HUES64 (cell line): ENCODE results near the gene ABCB10.
"Not testable (repeated sequence)": the region's sequence is repeated elsewhere in the genome, so short reads cannot be mapped to it uniquely, and the experiment has no call there.

Experiments used
- H3K27ac ChIP-seq: 2 replicates; pipeline ENCODE4 v1.7.0; 2013; ENCODE audit warnings: low read depth, low read length, inconsistent platforms
- H3K27me3 ChIP-seq: 2 replicates; pipeline ENCODE4 v1.6.1; 2013; ENCODE audit warnings: mild to moderate bottlenecking, low read length; ENCODE audit not compliant: insufficient read depth
- H3K36me3 ChIP-seq: 2 replicates; pipeline ENCODE4 v1.6.1; 2013; ENCODE audit warnings: mild to moderate bottlenecking, low read length; ENCODE audit not compliant: insufficient read depth
- H3K4me1 ChIP-seq: 2 replicates; pipeline ENCODE4 v1.6.1; 2013; ENCODE audit warnings: mild to moderate bottlenecking, low read length, moderate library complexity; ENCODE audit not compliant: insufficient read depth
- H3K4me3 ChIP-seq: 2 replicates; pipeline ENCODE4 v1.5.1; 2013; ENCODE audit warnings: mild to moderate bottlenecking, low read length, moderate library complexity
- H3K9ac ChIP-seq: 2 replicates; pipeline ENCODE4 v1.6.1; 2013; ENCODE audit warnings: mild to moderate bottlenecking, low read depth, low read length
- H3K9me3 ChIP-seq: 2 replicates; pipeline ENCODE4 v1.6.1; 2013; ENCODE audit warnings: low read depth, low read length; ENCODE audit not compliant: insufficient read depth
- WGBS: fragments of 150-250, 120-280 bp; methylation state at CpG from one replicate; pipeline ENCODE4 v1.1.7; 2013; ENCODE audit warnings: missing lambda C conversion rate; 5-methylcytosine and 5-hydroxymethylcytosine counted together

Gene ABCB10

DNA sequence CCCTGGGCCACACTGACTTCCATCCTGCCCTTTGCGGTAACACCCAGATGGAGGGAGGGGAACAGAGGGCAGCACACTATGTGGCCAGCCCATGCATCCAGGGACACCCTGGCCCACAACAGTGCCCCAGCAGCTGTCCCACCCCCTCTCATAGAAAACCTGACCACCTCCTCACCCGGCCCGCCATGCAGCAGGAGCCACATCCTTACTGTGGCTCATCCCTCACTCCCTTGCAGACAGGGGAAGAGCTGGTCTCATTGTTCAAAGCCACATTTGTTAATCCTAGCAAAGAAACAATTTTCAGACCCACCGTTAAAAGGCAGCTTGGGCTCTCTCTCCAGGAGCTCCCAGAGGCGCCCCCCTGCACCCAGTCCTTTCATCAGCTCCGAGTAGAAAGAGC lies 27.2 kb downstream of the ABCB10 start:
- WGBS = 93% methylated on average over 6 of the region's 6 CpGs
- no peaks in the 10 kb centered on the region for H3K4me1 ChIP-seq
- no peaks in the 10 kb centered on the region for H3K9me3 ChIP-seq
- H3K36me3 ChIP-seq = peaks cover 51% of the 10 kb centered on the region
- H3K4me3 ChIP-seq = no peak overlapping the region
- no peak overlapping the region for H3K9ac ChIP-seq
- H3K27ac ChIP-seq = no peak overlapping the region
- no peaks in the 10 kb centered on the region for H3K27me3 ChIP-seq

GRCh38 chr1:229529639-229530038 lies 28.9 kb downstream of the ABCB10 start:
- WGBS = 98% methylated on average over 7 of the region's 7 CpGs
- no peaks in the 10 kb centered on the region for H3K9me3 ChIP-seq
- no peak overlapping the region for H3K9ac ChIP-seq
- no peak overlapping the region for H3K4me3 ChIP-seq
- no peaks in the 10 kb centered on the region for H3K27me3 ChIP-seq
- H3K36me3 ChIP-seq = peaks cover 59% of the 10 kb centered on the region
- no peak overlapping the region for H3K27ac ChIP-seq
- no peaks in the 10 kb centered on the region for H3K4me1 ChIP-seq

DNA sequence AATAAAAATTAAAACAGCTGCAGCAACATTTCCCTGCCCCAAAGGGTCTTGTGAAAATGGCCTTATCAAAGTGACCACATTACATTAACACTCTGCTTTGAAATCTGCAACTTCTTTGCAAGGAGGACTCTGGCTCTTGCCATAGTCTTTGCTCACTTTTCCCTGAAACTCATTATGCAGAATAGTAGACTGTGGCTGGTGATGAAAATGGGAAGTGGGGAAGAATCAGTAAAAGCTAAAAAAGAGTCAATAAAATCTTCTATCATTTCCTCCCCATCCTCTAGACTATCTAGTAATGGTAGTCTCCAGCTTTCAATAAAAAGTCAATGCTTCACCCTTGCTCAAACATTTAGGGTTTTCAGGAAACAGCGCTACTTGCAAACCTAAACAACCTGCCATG lies 31.8 kb downstream of the ABCB10 start:
- no peaks in the 10 kb centered on the region for H3K9me3 ChIP-seq
- no peaks in the 10 kb centered on the region for H3K27me3 ChIP-seq
- WGBS = 95% methylated on average over 1 of the region's 1 CpG
- peaks cover 51% of the 10 kb centered on the region for H3K36me3 ChIP-seq
- no peaks in the 10 kb centered on the region for H3K4me1 ChIP-seq
- no peak overlapping the region for H3K9ac ChIP-seq
- H3K4me3 ChIP-seq = no peak overlapping the region
- H3K27ac ChIP-seq = no peak overlapping the region

GRCh38 chr1:229523052-229523451 lies 35.5 kb downstream of the ABCB10 start:
- no peak overlapping the region for H3K4me3 ChIP-seq
- 96% methylated on average over 1 of the region's 1 CpG for WGBS
- no peaks in the 10 kb centered on the region for H3K27me3 ChIP-seq
- no peak overlapping the region for H3K9ac ChIP-seq
- H3K4me1 ChIP-seq = no peaks in the 10 kb centered on the region
- peaks cover 41% of the 10 kb centered on the region for H3K36me3 ChIP-seq
- H3K27ac ChIP-seq = no peak overlapping the region
- H3K9me3 ChIP-seq = no peaks in the 10 kb centered on the region

- no peak overlapping the region for H3K27ac ChIP-seq
- H3K27me3 ChIP-seq = no peaks in the 10 kb centered on the region
- H3K36me3 ChIP-seq = peaks cover 12% of the 10 kb centered on the region
- 63% methylated on average over 8 of the region's 8 CpGs for WGBS
- no peaks in the 10 kb centered on the region for H3K4me1 ChIP-seq
- no peak overlapping the region for H3K9ac ChIP-seq
- H3K9me3 ChIP-seq = no peaks in the 10 kb centered on the region
- no peak overlapping the region for H3K4me3 ChIP-seq
These were observed 43.8 kb downstream of the ABCB10 start for GRCh38 chr1:229514578-229515275.

DNA sequence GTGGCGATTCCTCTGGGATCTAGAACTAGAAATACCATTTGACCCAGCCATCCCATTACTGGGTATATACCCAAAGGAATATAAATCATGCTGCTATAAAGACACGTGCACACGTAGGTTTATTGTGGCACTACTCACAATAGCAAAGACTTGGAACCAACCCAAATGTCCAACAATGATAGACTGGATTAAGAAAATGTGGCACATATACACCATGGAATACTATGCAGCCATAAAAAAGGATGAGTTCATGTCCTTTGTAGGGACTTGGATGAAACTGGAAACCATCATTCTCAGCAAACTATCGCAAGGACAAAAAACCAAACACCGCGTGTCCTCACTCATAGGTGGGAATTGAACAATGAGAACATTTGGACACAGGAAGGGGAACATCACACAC lies 46.9 kb downstream of the ABCB10 start:
- WGBS = 97% methylated on average over 3 of the region's 6 CpGs
- not testable (repeated sequence) for H3K27me3 ChIP-seq, H3K4me1 ChIP-seq, H3K9ac ChIP-seq, H3K9me3 ChIP-seq, H3K4me3 ChIP-seq, H3K27ac ChIP-seq, H3K36me3 ChIP-seq

DNA sequence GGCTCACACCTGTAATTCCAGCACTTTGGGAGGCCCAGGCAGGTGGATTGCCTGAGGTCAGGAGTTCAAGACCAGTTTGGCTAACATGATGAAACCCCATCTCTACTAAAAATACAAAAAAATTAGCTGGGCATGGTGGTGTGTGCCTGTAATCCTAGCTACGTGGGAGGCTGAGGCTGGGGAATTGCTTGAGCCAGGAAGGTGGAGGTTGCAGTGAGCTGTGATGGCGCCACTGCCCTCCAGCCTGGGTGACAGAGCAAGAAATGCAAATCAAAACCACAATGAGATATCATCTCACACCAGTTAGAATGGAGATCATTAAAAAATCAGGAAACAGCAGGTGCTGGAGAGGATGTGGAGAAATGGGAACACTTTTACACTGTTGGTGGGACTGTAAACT lies 47.3 kb downstream of the ABCB10 start:
- not testable (repeated sequence) for H3K27me3 ChIP-seq, H3K9me3 ChIP-seq, H3K4me1 ChIP-seq, H3K36me3 ChIP-seq, H3K4me3 ChIP-seq, H3K27ac ChIP-seq, H3K9ac ChIP-seq
- WGBS = 83% methylated on average over 1 of the region's 2 CpGs

- H3K9ac ChIP-seq = no peak overlapping the region
- WGBS = 75% methylated on average over 2 of the region's 2 CpGs
- H3K27ac ChIP-seq = no peak overlapping the region
- no peak overlapping the region for H3K4me3 ChIP-seq
- H3K9me3 ChIP-seq = no peaks in the 10 kb centered on the region
- peaks cover 11% of the 10 kb centered on the region for H3K36me3 ChIP-seq
- peaks cover 6% of the 10 kb centered on the region; the same call in 1 of the 2 replicates for H3K4me1 ChIP-seq
- no peaks in the 10 kb centered on the region for H3K27me3 ChIP-seq
These were observed 48.9 kb downstream of the ABCB10 start for GRCh38 chr1:229509576-229509975.

DNA sequence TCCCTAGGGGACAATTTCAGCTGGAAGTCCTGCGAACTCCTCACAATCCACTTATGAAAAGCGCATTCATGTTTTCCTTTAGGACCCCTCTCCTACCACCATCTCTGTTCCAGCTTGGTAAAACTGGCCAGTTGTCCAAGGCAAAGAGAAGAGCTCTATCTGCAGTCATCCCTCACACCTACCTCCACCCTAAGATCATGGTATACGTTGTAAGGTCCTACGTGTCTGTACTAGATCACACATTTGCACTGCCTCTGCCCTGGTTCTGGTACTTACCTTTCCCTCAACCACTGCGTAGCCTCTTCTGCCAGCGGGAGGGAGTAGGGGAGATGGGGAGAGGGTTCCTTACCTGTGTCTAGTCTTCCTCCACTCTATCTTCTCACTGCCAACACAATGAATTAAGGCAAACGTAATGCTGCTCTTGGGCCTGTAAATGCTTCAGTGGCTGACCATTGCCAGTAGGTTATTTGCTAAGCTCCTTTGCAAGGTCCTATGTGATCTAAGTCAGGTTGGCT lies 49.6 kb downstream of the ABCB10 start:
- Histone ChIP-seq H3K9ac (peak overlapping the region; percentile 90), H3K27ac (peak overlapping the region; percentile 96), H3K36me3 (peaks cover 18% of the 10 kb centered on the region), H3K4me1 (peaks cover 6% of the 10 kb centered on the region; the same call in 1 of the 2 replicates), H3K9me3 (no peaks in the 10 kb centered on the region), H3K4me3 (peak overlapping the region; percentile 87), H3K27me3 (no peaks in the 10 kb centered on the region)
- WGBS = 83% methylated on average over 5 of the region's 7 CpGs

DNA sequence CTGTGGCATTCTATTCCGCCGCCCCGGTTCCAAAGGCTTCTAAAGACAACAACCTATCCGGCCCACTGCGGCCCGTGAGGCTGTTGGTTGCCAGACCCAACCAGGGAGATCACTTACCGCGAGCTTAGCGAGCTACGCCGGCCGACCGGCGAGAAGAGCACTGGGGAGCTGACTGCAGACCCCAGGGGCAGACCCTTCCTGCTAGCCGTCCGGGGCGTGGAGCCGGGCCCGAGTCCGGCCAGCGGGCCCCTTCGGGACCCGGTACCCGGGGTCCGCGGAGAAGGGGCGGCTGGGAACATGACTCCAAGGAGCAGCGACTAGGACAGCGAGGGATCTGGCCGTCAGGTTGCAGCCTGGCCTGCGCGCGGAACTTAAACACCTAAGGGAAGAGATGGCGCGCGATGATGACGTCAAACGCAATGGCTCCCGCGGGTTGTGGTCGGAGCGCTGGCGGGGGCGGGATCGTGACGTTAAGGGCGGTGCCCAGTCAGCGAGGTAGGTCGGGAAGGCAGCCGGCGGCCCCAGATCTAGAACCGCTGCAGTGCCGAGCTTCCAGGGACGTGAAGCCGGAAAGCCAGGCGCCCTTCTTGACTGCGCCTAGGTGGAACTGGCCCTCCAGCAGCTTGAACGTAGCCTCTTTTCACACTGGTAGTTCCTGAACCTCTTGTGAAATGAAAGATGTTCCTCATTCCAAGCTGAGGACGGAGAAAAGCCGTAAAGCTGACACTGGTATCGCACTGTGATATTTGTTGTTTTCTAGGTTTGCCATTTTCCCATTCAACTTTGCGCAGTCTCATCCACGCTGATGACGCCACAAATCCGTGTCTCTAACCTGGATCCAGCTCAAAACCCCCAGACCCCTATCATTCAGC lies 50.3 kb downstream of the ABCB10 start, which contains the start of gene NUP133:
Gene NUP133, minus strand, starts transcription at position 391 of the 872 bp plus-strand sequence. Its CDS starts 92 bp downstream, at position 299.
- peak within 1 kb of the TSS; percentile 96 for H3K27ac ChIP-seq
- H3K4me1 ChIP-seq = peaks cover 6% of the 10 kb centered on the region; the same call in 1 of the 2 replicates
- H3K27me3 ChIP-seq = no peaks in the 10 kb centered on the region
- H3K4me3 ChIP-seq = peak within 1 kb of the TSS; percentile 87
- H3K9me3 ChIP-seq = no peaks in the 10 kb centered on the region
- WGBS = 3% methylated on average over 65 of the region's 65 CpGs
- peak within 1 kb of the TSS; percentile 90 for H3K9ac ChIP-seq
- peaks cover 23% of the 10 kb centered on the region for H3K36me3 ChIP-seq

DNA sequence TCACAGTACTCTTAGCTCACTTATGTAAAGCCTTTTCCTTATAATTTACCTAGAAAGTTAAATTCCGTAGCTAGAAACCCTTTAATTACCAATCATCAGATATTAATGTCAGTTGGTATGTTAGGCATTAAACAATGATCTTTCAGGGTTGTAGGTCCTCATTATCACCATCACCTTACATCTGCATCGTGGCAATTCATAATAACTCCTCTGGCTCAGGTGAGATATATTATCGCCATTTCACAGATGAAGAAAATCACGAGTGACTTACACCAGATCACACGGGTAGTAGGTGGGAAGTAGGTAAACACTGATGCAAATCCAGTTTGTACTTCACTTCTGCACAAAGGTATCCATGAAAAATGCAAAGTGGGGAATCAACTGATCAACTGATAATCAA lies 51.0 kb downstream of the ABCB10 start:
- 33% methylated on average over 5 of the region's 5 CpGs for WGBS
- peak overlapping the region; percentile 96 for H3K27ac ChIP-seq

More for the DNA sequence above, 51.0 kb downstream of the ABCB10 start:
- peak overlapping the region; percentile 87 for H3K4me3 ChIP-seq
- peaks cover 6% of the 10 kb centered on the region; the same call in 1 of the 2 replicates for H3K4me1 ChIP-seq
- peaks cover 24% of the 10 kb centered on the region for H3K36me3 ChIP-seq
- H3K9me3 ChIP-seq = no peaks in the 10 kb centered on the region
- peak overlapping the region; percentile 90 for H3K9ac ChIP-seq
- no peaks in the 10 kb centered on the region for H3K27me3 ChIP-seq
